ENCODE measurements around the gene DBX2.

Gene DBX2

GRCh38 chr12:45076417-45077026 is 25.6 kb upstream of the DBX2 start:
- Histone ChIP-seq H3K9ac (ENCODE audit: insufficient read length) (no peak overlapping the region), H3K27ac (no peak overlapping the region), H3K36me3 (ENCODE audit: insufficient read depth, low read length) (no peaks in the 10 kb centered on the region), H3K9me3 (ENCODE audit: low read depth, low read length) (no peaks in the 10 kb centered on the region), H3K4me3 (no peak overlapping the region)
- TF ChIP-seq FOXP2 (optimal IDR thresholded peaks at IDR 0.05; ENCODE audit: control extremely low read depth, extremely low read length, insufficient read depth) = no peak
- no peak for TF ChIP-seq EZH2 (IDR thresholded peaks at IDR 0.05)
- no peak for TF ChIP-seq POLR2AphosphoS5 (IDR thresholded peaks at IDR 0.05; ENCODE audit: borderline replicate concordance, low read depth, low read length)
- DNase-seq (ENCODE audit: low read depth, low spot score) = no peak

GRCh38 chr12:45075587-45076282 is 24.8 kb upstream of the DBX2 start:
- Histone ChIP-seq H3K9ac (ENCODE audit: insufficient read length) (no peak overlapping the region), H3K9me3 (ENCODE audit: low read depth, low read length) (no peaks in the 10 kb centered on the region), H3K4me3 (no peak overlapping the region), H3K27ac (no peak overlapping the region), H3K36me3 (ENCODE audit: insufficient read depth, low read length) (no peaks in the 10 kb centered on the region)
- DNase-seq (ENCODE audit: low read depth, low spot score) = no peak
- TF ChIP-seq EZH2 (IDR thresholded peaks at IDR 0.05) (no peak), FOXP2 (optimal IDR thresholded peaks at IDR 0.05; ENCODE audit: control extremely low read depth, extremely low read length, insufficient read depth) (no peak), POLR2AphosphoS5 (IDR thresholded peaks at IDR 0.05; ENCODE audit: borderline replicate concordance, low read depth, low read length) (no peak)

DNA sequence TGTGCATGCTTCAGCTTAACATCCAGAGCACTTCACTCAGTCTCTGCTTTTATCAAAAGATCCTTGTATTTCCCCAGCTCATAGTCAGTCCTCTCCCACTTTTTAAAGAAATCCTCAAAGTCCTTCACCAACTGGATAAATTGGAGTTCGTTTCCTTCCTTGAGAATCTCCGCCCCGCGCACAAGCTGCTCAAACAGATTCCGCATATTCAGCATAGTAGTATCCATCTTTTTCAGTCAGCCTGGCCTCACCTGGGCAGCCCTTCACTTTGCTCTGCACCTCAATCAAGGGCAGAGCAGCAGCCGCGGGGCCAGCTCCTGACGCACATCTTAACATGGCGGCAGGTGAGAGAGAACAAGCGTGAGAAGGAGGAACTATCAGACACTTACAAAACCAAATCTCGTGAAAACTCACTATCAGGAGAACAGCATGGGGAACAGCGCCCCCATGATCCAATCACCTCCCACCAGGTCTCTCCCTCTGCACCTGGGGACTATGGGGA is 14.3 kb upstream of the DBX2 start:
- Histone ChIP-seq H3K9ac (ENCODE audit: insufficient read length) (no peak overlapping the region), H3K36me3 (ENCODE audit: insufficient read depth, low read length) (no peaks in the 10 kb centered on the region), H3K9me3 (ENCODE audit: low read depth, low read length) (no peaks in the 10 kb centered on the region), H3K4me3 (no peak overlapping the region), H3K27ac (no peak overlapping the region)
- no peak for DNase-seq (ENCODE audit: low read depth, low spot score)
- TF ChIP-seq FOXP2 (optimal IDR thresholded peaks at IDR 0.05; ENCODE audit: control extremely low read depth, extremely low read length, insufficient read depth) (no peak), POLR2AphosphoS5 (IDR thresholded peaks at IDR 0.05; ENCODE audit: borderline replicate concordance, low read depth, low read length) (no peak), EZH2 (IDR thresholded peaks at IDR 0.05) (no peak)

- no peak overlapping the region for H3K4me3 ChIP-seq
- no peak overlapping the region for H3K27ac ChIP-seq
- TF ChIP-seq POLR2AphosphoS5 (IDR thresholded peaks at IDR 0.05; ENCODE audit: borderline replicate concordance, low read depth, low read length) = no peak
- DNase-seq (ENCODE audit: low read depth, low spot score) = no peak
- no peak overlapping the region for H3K9ac ChIP-seq (ENCODE audit: insufficient read length)
- no peaks in the 10 kb centered on the region; the same call in 1 of the 2 replicates for H3K9me3 ChIP-seq (ENCODE audit: low read depth, low read length)
- H3K36me3 ChIP-seq (ENCODE audit: insufficient read depth, low read length) = no peaks in the 10 kb centered on the region
These were observed 10.1 kb upstream of the DBX2 start for GRCh38 chr12:45060976-45061375.

GRCh38 chr12:45051572-45052125 is 750 bp upstream of the DBX2 start:
- H3K27ac ChIP-seq = no peak overlapping the region
- no peaks in the 10 kb centered on the region for H3K36me3 ChIP-seq (ENCODE audit: insufficient read depth, low read length)
- H3K9me3 ChIP-seq (ENCODE audit: low read depth, low read length) = no peaks in the 10 kb centered on the region
- H3K9ac ChIP-seq (ENCODE audit: insufficient read length) = peak overlapping the region; percentile 64
- peak overlapping the region; percentile 92 for H3K4me3 ChIP-seq
- TF ChIP-seq POLR2AphosphoS5 (IDR thresholded peaks at IDR 0.05; ENCODE audit: borderline replicate concordance, low read depth, low read length) (no peak), FOXP2 (optimal IDR thresholded peaks at IDR 0.05; ENCODE audit: control extremely low read depth, extremely low read length, insufficient read depth) (no peak), EZH2 (IDR thresholded peaks at IDR 0.05) (no peak)
- no peak for DNase-seq (ENCODE audit: low read depth, low spot score)

DNA sequence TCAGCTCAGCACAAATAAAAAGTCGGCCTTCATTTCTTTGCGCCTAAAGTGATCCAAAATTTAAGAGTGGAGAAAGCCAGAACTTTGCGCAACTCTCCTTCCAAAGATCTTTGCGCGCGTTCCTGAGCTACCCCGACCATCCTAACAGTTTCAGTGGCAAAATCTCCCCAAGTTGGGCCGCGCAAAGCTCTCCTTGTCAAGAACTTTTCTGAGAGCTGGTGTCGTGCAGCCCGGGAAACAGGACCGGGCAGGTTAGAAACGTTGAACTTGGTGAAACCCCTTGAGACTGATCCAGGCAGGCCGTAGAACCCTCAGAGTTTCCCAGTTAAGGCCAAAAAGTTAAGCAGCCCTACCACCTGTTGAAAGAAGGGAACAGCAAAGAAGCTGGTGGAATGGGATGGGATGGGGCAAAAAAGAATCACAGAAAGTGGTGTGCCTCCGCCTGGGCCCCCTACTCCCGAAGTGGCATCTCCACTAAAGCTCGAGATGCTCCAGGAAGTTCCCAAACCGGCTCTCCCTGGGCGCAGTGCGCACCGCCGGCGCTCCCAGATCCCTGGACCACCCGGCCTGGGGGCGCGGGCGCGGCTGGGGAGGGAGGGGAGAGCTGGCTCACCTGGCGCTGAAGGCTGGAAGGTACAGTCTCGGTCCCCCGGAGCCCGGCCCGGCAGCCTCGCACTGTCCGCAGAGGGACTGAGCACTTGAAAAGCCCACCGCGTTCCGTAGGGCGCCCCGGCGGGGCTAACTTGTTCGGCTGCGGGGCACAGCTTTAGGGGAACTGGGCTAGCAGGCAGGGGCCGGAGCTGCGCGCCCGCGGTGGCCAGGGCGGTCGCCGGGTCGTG is 768 bp downstream of the DBX2 start:
- DNase-seq (ENCODE audit: low read depth, low spot score) = no peak
- no peaks in the 10 kb centered on the region for H3K9me3 ChIP-seq (ENCODE audit: low read depth, low read length)
- TF ChIP-seq FOXP2 (optimal IDR thresholded peaks at IDR 0.05; ENCODE audit: control extremely low read depth, extremely low read length, insufficient read depth) (no peak), POLR2AphosphoS5 (IDR thresholded peaks at IDR 0.05; ENCODE audit: borderline replicate concordance, low read depth, low read length) (no peak)
- H3K4me3 ChIP-seq = peak overlapping the region; percentile 92
- H3K36me3 ChIP-seq (ENCODE audit: insufficient read depth, low read length) = no peaks in the 10 kb centered on the region
- H3K27ac ChIP-seq = peak overlapping the region; percentile 80
- peak overlapping the region; percentile 64 for H3K9ac ChIP-seq (ENCODE audit: insufficient read length)

DNA sequence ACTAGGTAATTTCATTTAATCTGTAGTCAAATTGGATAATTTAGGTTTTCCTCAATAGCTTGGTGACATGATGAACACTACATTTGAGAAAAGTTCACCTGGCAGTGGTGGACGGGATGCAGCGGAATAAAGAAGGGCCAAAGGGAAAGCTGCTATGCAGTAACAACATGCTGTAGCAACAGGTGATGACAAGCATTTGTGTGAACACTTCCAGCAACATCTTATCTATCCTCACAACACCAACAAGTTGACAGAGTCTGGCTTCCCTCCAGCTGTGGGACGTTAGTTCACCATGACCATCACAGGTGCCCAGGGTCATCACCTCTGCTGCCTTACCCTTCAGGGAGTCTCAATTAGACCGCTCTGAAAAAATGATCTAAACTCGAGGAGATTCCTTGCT is 8.3 kb downstream of the DBX2 start:
- no peaks in the 10 kb centered on the region for H3K9me3 ChIP-seq (ENCODE audit: low read depth, low read length)
- H3K9ac ChIP-seq (ENCODE audit: insufficient read length) = no peak overlapping the region
- DNase-seq (ENCODE audit: low read depth, low spot score) = no peak
- no peak overlapping the region for H3K27ac ChIP-seq
- H3K4me3 ChIP-seq = no peak overlapping the region
- TF ChIP-seq EZH2 (IDR thresholded peaks at IDR 0.05) = no peak
- TF ChIP-seq POLR2AphosphoS5 (IDR thresholded peaks at IDR 0.05; ENCODE audit: borderline replicate concordance, low read depth, low read length) = no peak
- no peak for TF ChIP-seq FOXP2 (optimal IDR thresholded peaks at IDR 0.05; ENCODE audit: control extremely low read depth, extremely low read length, insufficient read depth)
- no peaks in the 10 kb centered on the region for H3K36me3 ChIP-seq (ENCODE audit: insufficient read depth, low read length)

GRCh38 chr12:45040977-45041376 is 9.9 kb downstream of the DBX2 start:
- Histone ChIP-seq H3K36me3 (ENCODE audit: insufficient read depth, low read length) (no peaks in the 10 kb centered on the region), H3K9ac (ENCODE audit: insufficient read length) (no peak overlapping the region), H3K4me3 (no peak overlapping the region), H3K27ac (no peak overlapping the region), H3K9me3 (ENCODE audit: low read depth, low read length) (no peaks in the 10 kb centered on the region)
- DNase-seq (ENCODE audit: low read depth, low spot score) = no peak
- TF ChIP-seq EZH2 (IDR thresholded peaks at IDR 0.05) (no peak), FOXP2 (optimal IDR thresholded peaks at IDR 0.05; ENCODE audit: control extremely low read depth, extremely low read length, insufficient read depth) (no peak), POLR2AphosphoS5 (IDR thresholded peaks at IDR 0.05; ENCODE audit: borderline replicate concordance, low read depth, low read length) (no peak)
